ENCODE results near the gene KLHL36. TPM values are rescaled to one million over a fixed set of nuclear protein-coding genes. Genes with fewer than 3 reads are reported as not detected.

KLHL36 gene
- total RNA-seq, 1 experiment from 2014 or later: 56.1 TPM

DNA sequence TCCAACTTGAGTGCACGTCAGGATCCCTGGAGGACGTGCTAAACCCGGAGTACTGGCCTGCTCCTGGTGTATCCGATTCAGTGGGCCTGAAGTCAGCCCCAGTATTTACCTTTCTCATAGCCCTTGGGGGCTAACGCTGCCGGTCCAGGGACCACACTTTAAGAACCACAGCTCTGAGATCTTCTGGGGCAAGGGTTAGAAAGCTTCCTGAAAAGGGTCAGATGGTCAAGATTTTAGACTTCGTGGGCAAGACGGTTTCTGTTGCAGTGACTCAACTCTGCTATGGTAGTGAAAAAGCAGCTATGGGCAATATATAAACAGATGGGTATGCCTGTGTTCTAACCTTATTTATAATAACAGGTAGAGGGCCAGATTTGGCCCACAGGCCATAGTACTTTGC is 36.9 kb downstream of the KLHL36 start:
- peaks cover 3% of the 10 kb centered on the region; the same call in 1 of the 2 replicates for H3K27me3 Mint-ChIP-seq (ENCODE audit: low read depth)
- H3K4me3 Mint-ChIP-seq: no peak overlapping the region
- peaks cover 21% of the 10 kb centered on the region for H3K4me1 Mint-ChIP-seq
- H3K9me3 Mint-ChIP-seq: peaks cover 15% of the 10 kb centered on the region
- no peak for DNase-seq (ENCODE audit: low spot score)
- no peak for ATAC-seq
- H3K36me3 Mint-ChIP-seq: peaks cover 4% of the 10 kb centered on the region; the same call in 1 of the 2 replicates
- ChIA-PET POLR2A (no interaction called here), CTCF (interaction anchor here (0.8 to 3.5 kb wide), 5 partner anchors 9 to 179 kb away, joined by 3 to 27 read pairs (median 3); no protein-coding TSS in a partner anchor)
- TF ChIP-seq, protein P1, sequence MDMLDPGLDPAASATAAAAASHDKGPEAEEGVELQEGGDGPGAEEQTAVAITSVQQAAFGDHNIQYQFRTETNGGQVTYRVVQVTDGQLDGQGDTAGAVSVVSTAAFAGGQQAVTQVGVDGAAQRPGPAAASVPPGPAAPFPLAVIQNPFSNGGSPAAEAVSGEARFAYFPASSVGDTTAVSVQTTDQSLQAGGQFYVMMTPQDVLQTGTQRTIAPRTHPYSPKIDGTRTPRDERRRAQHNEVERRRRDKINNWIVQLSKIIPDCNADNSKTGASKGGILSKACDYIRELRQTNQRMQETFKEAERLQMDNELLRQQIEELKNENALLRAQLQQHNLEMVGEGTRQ (CRISPR knock-in tag; IDR thresholded peaks at IDR 0.05): no peak
- no peak for TF ChIP-seq SMAD4 (CRISPR knock-in tag; IDR thresholded peaks at IDR 0.05)
- TF ChIP-seq ZNF138 (CRISPR knock-in tag; conservative IDR thresholded peaks at IDR 0.05): no peak
- TF ChIP-seq NR2C2 (CRISPR knock-in tag; IDR thresholded peaks at IDR 0.05): no peak
- no peak for TF ChIP-seq STAT6 (CRISPR knock-in tag; conservative IDR thresholded peaks at IDR 0.05; ENCODE audit: low read depth)
- no peak for TF ChIP-seq NR1H2 (CRISPR knock-in tag; IDR thresholded peaks at IDR 0.05)
- TF ChIP-seq IRF2 (CRISPR knock-in tag; IDR thresholded peaks at IDR 0.05; ENCODE audit: borderline replicate concordance, low read depth): no peak
- no peak for TF ChIP-seq ZNF416 (CRISPR knock-in tag; IDR thresholded peaks at IDR 0.05)
- TF ChIP-seq, protein P2, sequence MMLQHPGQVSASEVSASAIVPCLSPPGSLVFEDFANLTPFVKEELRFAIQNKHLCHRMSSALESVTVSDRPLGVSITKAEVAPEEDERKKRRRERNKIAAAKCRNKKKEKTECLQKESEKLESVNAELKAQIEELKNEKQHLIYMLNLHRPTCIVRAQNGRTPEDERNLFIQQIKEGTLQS (CRISPR knock-in tag; conservative IDR thresholded peaks at IDR 0.05): no peak
- TF ChIP-seq ZBTB43 (CRISPR knock-in tag; IDR thresholded peaks at IDR 0.05): no peak
- TF ChIP-seq ZNF219 (CRISPR knock-in tag; IDR thresholded peaks at IDR 0.05; ENCODE audit: borderline replicate concordance): no peak
- no peak for TF ChIP-seq ESRRA (CRISPR knock-in tag; IDR thresholded peaks at IDR 0.05; ENCODE audit: borderline replicate concordance)
- TF ChIP-seq CREM (CRISPR knock-in tag; IDR thresholded peaks at IDR 0.05): no peak
- no peak for TF ChIP-seq GRHL2 (CRISPR knock-in tag; IDR thresholded peaks at IDR 0.05; ENCODE audit: insufficient replicate concordance, severe bottlenecking)
- no peak for TF ChIP-seq ELF4 (CRISPR knock-in tag; IDR thresholded peaks at IDR 0.05; ENCODE audit: low read depth)
- TF ChIP-seq NFYB (CRISPR knock-in tag; conservative IDR thresholded peaks at IDR 0.05; ENCODE audit: low read depth): no peak
- TF ChIP-seq HMGA2 (CRISPR knock-in tag; IDR thresholded peaks at IDR 0.05): no peak
- TF ChIP-seq TEAD4 (CRISPR knock-in tag; IDR thresholded peaks at IDR 0.05): no peak
- no peak for TF ChIP-seq ZNF263 (CRISPR knock-in tag; IDR thresholded peaks at IDR 0.05; ENCODE audit: low read depth)
- no peak overlapping the region for H3K27ac Mint-ChIP-seq

- H3K9me3 Mint-ChIP-seq: peaks cover 19% of the 10 kb centered on the region
- peaks cover 4% of the 10 kb centered on the region; the same call in 1 of the 2 replicates for H3K36me3 Mint-ChIP-seq
- ChIA-PET CTCF (interaction anchor here (3.5 kb wide), 1 partner anchor 15 kb away, joined by 27 read pairs; no protein-coding TSS in a partner anchor), POLR2A (no interaction called here)
- peaks cover 3% of the 10 kb centered on the region; the same call in 1 of the 2 replicates for H3K27me3 Mint-ChIP-seq (ENCODE audit: low read depth)
- peak; percentile 31 for ATAC-seq
- no peak overlapping the region for H3K4me3 Mint-ChIP-seq
- DNase-seq (ENCODE audit: low spot score): no peak
- peaks cover 21% of the 10 kb centered on the region for H3K4me1 Mint-ChIP-seq
- H3K27ac Mint-ChIP-seq: no peak overlapping the region
- no peak for TF ChIP-seq PRRX2 (CRISPR knock-in tag; IDR thresholded peaks at IDR 0.05)
- no peak for TF ChIP-seq AR (CRISPR knock-in tag; IDR thresholded peaks at IDR 0.05)
- no peak for TF ChIP-seq ZNF396 (CRISPR knock-in tag; IDR thresholded peaks at IDR 0.05; ENCODE audit: borderline replicate concordance)
- no peak for TF ChIP-seq PRDM15 (CRISPR knock-in tag; IDR thresholded peaks at IDR 0.05)
- TF ChIP-seq ZNF671 (CRISPR knock-in tag; IDR thresholded peaks at IDR 0.05): no peak
- TF ChIP-seq TP53 (CRISPR knock-in tag; IDR thresholded peaks at IDR 0.05): no peak
Observed at GRCh38 chr16:84686707-84687298, 38.5 kb downstream of the KLHL36 start.
